ENCODE results near the gene ERCC5. TPM values are rescaled to one million over a fixed set of nuclear protein-coding genes. Genes with fewer than 3 reads are reported as not detected.

The ERCC5 gene
- total RNA-seq, 1 donor from 2014 or later, result 26.2 TPM

DNA sequence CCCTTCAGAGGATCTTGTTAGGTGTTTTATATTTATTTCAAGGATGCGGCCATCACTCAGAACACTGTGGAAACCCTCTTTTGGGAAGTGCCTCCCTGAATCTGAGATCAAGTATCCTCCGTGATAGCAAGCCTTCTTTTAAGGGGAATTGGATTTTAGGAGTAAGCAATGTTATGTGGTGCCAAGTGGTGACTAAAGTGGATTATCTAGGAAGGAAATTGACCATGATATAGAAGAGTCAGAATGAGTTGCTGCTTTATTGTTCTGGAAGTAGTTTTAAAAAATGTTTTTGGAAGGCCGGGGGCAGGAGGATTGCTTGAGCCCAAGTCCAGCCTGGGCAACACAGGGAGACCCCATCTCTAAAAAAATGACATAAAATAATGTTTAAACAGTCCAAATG is 6.7 kb downstream of the ERCC5 start:
- Histone ChIP-seq H3K27me3 (no peaks in the 10 kb centered on the region), H3K9me3 (no peaks in the 10 kb centered on the region), H3K36me3 (peaks cover 31 to 41% of the 10 kb centered on the region in 2 donors), H3K4me1 (peaks cover 0 to 4% of the 10 kb centered on the region in 2 donors), H3K27ac (no peak overlapping the region), H3K4me3 (no peak overlapping the region)
- TF ChIP-seq, protein P1, sequence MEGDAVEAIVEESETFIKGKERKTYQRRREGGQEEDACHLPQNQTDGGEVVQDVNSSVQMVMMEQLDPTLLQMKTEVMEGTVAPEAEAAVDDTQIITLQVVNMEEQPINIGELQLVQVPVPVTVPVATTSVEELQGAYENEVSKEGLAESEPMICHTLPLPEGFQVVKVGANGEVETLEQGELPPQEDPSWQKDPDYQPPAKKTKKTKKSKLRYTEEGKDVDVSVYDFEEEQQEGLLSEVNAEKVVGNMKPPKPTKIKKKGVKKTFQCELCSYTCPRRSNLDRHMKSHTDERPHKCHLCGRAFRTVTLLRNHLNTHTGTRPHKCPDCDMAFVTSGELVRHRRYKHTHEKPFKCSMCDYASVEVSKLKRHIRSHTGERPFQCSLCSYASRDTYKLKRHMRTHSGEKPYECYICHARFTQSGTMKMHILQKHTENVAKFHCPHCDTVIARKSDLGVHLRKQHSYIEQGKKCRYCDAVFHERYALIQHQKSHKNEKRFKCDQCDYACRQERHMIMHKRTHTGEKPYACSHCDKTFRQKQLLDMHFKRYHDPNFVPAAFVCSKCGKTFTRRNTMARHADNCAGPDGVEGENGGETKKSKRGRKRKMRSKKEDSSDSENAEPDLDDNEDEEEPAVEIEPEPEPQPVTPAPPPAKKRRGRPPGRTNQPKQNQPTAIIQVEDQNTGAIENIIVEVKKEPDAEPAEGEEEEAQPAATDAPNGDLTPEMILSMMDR (IDR thresholded peaks at IDR 0.05), result no peak
- intact Hi-C loops (cut with DNase I), result no loop called here
- no peak for DNase-seq (ENCODE audit: low spot score in 2 of 2)

DNA sequence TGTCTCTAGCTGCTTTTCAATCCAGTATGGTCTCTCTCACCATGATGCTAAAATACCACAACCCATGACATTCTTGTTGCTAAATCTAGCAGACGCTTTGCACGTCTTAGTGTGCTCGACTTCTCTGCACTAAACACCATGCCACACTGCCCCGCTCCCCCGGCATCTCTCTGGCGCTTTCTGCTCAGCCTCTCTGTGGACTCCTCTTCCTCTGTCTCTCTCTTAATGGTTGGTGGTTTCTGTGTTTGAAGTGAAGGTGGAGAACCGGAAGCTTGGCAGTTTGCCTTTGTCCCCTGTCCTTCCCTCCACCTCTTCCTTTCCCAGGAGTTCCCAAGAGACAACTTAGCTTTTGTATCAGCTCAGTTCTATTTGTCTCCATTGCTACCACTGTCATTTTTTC is 8.8 kb downstream of the ERCC5 start:
- Histone ChIP-seq H3K4me3 (no peak overlapping the region), H3K4me1 (no peaks in the 10 kb centered on the region), H3K36me3 (peaks cover 50 to 61% of the 10 kb centered on the region in 2 donors), H3K27ac (no peak overlapping the region), H3K27me3 (no peaks in the 10 kb centered on the region), H3K9me3 (no peaks in the 10 kb centered on the region)
- intact Hi-C loops (cut with DNase I), result no loop called here
- DNase-seq (ENCODE audit: low spot score in 2 of 2), result no peak
- TF ChIP-seq, protein P1 (IDR thresholded peaks at IDR 0.05), result no peak

DNA sequence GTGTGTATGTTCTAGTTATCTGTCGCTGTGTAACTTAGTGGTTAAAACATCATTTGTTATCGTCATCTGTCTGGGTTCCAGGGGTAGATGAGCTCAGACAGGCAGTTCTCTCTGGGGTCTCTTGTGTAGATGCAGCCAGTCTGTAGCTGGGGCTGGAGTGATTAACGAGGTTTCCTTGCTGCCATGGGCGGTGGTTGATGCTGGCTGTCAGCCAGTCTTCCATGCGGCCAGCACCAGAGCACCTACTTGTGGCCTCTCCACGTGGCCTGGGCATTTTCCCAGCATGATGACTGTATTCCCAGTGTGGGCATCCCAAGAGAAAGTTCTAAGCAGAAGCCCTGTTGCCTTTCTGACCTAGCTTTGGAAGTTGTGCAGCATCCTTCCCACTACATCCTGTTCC is 10.7 kb downstream of the ERCC5 start:
- intact Hi-C loops (cut with DNase I), result no loop called here
- Histone ChIP-seq H3K27me3 (no peaks in the 10 kb centered on the region), H3K36me3 (peaks cover 63 to 80% of the 10 kb centered on the region in 2 donors), H3K4me1 (no peaks in the 10 kb centered on the region), H3K27ac (no peak overlapping the region), H3K4me3 (no peak overlapping the region), H3K9me3 (no peaks in the 10 kb centered on the region)
- TF ChIP-seq, protein P1 (IDR thresholded peaks at IDR 0.05), result no peak
- DNase-seq (ENCODE audit: low spot score in 2 of 2), result no peak

DNA sequence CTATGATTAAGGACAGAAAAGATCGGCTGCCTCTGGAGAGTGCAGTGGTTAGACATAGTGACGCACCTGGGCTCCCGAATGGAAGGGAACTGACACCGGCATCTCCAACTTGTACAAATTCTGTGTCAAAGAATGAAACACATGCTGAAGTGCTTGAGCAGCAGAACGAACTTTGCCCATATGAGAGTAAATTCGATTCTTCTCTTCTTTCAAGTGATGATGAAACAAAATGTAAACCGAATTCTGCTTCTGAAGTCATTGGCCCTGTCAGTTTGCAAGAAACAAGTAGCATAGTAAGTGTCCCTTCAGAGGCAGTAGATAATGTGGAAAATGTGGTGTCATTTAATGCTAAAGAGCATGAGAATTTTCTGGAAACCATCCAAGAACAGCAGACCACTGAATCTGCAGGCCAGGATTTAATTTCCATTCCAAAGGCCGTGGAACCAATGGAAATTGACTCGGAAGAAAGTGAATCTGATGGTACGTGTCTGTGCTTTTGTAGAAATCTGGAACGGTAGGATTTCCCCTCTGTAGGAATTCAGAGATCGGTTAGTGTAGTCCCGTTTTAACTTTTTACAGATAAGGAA is 16.9 kb downstream of the ERCC5 start:
- no peaks in the 10 kb centered on the region for H3K4me1 ChIP-seq
- H3K4me3 ChIP-seq, result no peak overlapping the region
- no peak for DNase-seq (ENCODE audit: low spot score in 2 of 2)
- intact Hi-C loops (cut with DNase I), result no loop called here
- TF ChIP-seq, protein P1 (IDR thresholded peaks at IDR 0.05), result no peak
- no peak overlapping the region for H3K27ac ChIP-seq
- H3K27me3 ChIP-seq, result no peaks in the 10 kb centered on the region
- H3K9me3 ChIP-seq, result no peaks in the 10 kb centered on the region
- H3K36me3 ChIP-seq, result peaks cover 87 to 100% of the 10 kb centered on the region in 2 donors

DNA sequence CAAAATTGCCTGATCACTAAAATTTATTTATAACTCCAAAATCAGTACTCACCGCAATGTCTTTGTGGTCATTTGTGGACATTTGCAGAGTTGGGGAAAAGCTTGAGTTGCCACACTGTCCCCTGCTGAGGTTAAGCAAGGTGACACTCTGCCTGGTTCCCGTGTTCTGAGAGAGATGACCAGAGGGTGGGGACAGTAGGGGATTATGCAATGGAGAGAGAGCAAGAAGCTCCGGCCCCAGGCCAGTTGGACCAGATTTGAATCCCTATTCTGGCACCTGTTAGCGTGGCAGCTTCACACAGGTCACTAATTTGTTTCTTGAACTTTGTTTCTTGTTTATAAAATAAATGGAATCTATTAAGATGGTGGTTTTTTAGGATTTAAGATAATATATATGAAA is 17.8 kb downstream of the ERCC5 start:
- H3K27me3 ChIP-seq, result no peaks in the 10 kb centered on the region
- intact Hi-C loops (cut with DNase I), result no loop called here
- no peak for DNase-seq (ENCODE audit: low spot score in 2 of 2)
- no peak overlapping the region for H3K4me3 ChIP-seq
- no peak overlapping the region for H3K27ac ChIP-seq
- H3K4me1 ChIP-seq, result no peaks in the 10 kb centered on the region
- peaks cover 79 to 100% of the 10 kb centered on the region in 2 donors for H3K36me3 ChIP-seq
- H3K9me3 ChIP-seq, result no peaks in the 10 kb centered on the region
- TF ChIP-seq, protein P1 (IDR thresholded peaks at IDR 0.05), result no peak
